IPS DF 4.7 (cell line): ENCODE results near the gene SLC16A5.
"Not testable (repeated sequence)": the region's sequence is repeated elsewhere in the genome, so short reads cannot be mapped to it uniquely, and the experiment has no call there.

Source experiments
- DNase-seq: peaks from one replicate; pipeline ENCODE4 v3.0.0-alpha.2; 2013; ENCODE audit warnings: low spot score; ENCODE audit errors: extremely low read depth

Gene SLC16A5

DNA sequence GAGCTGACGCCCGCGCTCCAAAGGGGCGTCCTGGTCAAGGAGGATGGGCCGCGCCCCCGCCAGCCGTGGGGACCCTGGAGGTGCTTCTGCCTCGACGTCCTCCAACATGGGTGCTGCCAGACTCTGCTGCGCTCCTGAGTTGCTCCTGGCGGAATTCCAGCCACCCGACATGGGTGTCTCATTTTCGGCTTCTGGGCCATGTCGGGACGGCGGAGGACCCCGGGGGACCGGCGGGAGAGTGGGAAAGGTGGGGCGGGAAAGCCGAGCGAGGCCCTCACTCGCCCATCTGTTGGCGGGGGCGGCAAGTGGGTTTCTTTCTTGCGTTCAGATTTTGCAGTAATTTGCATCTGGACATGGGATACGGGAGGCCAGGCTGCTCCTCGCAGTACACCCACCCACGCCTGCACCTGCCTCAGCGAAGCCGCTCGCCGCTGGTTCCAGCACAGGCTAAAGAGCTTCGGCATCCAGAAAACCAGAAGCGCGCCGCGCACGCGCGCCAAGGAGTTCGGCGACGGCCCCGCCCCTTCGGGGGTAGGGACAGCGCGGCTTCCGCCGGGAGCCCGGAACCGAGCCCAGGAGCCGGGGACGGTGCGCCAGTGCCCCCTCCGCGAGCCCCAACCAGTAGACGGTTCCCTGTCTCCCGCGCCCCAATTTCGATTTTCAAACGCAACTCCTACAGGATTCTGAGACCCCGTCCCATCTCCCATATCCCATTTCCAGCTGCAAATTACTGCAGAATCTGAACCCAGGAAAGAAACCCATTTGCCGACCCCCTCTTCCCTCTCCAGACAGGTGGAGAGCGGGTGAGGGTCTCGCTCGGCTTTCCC lies 21.9 kb downstream of the SLC16A5 start, which contains the start of gene ARMC7:
ARMC7 (plus strand) TSS at position 563 of the 827 bp plus-strand sequence. CDS start 320 bp downstream, outside the sequence.
- no peak for DNase-seq

DNA sequence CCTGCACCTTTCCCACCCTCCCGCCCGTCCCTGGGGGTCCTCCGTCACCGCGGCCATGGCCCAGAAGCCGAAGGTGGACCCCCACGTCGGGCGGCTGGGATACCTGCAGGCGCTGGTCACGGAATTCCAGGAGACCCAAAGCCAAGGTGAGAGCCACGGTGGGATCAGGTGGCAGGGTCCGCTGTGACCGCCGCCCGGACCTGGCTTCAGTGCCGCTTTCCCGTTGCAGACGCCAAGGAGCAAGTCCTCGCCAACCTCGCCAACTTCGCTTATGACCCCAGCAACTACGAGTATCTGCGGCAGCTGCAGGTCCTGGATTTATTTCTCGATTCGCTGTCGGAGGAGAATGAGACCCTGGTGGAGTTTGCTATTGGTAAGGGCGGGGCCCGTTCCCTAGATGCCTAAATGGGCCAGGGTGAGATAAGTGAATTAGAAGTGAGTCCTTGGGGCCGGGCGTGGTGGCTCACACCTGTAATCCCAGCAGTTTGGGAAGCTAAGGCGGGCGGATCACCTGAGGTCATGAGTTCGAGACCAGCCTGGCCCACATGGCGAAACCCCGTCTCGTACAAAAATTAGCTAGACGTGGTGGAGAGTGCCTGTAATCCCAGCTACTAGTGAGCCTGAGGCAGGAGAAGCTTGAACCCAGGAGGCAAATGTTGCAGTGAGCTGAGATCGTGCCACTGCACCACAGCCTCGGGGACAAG lies 22.6 kb downstream of the SLC16A5 start:
- DNase-seq = no peak

DNA sequence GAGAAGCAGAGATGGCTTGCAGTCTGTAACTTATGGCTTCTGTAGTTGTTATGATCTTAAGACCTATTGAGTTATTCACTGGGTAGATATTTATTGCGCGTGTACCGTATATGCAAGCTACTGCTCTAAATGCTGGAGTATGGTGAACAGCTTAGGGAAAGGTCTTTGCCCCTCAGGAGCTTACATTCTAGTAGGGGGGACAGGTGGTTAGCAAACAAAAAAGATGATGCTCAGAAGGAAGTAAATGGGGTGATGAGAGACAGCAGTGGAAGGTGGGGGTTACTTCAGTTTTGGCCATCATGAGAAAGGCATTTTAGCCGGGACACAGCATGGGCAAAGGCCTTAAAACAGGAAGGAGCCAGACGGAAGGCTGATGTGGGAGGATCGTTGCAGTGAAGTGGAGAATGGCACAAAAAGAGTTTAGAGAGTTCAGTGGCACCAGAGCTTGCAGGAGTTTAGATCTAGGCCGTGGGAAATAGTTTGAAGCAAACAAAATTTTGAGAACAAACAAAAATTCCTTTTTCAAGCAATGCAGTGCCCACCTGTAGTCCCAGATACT lies 24.1 kb downstream of the SLC16A5 start:
- no peak for DNase-seq

DNA sequence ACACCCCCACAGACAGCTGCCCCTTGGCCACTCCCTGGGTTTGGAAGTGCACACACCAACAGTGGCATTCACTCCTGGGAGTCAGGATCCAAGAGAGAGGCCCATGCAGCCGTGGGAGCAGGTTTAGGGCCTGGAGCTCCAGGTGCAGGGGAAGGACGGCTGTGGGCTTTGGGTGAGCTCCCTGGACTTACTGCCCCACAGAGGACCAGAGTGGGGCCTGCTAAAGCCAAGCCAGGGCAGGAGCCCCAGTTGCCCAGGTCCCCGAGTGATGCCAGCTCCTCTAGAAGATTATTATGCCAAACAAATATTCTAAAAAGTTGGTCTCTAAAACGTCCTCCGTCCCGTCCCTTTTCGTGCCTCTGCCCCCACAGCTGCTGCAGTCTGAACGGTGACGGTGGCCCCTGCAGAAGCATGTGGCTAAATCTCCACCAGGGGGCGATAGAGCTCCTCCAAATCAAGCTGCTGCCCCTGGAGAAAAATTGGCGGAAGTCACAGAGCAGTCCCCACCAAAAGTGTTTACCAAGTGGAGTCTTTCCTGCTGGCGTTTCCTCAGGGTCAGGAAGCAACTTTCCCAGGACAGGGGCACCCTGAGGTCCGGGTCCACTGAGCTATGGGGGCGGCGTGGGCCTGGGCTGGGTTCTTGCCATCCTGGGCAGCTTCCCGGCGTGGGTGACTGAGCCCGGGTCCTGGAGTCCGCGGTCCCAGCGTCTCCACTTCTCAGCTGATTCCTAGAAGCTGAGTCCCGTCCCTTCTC lies 26.2 kb downstream of the SLC16A5 start:
- DNase-seq = no peak

DNA sequence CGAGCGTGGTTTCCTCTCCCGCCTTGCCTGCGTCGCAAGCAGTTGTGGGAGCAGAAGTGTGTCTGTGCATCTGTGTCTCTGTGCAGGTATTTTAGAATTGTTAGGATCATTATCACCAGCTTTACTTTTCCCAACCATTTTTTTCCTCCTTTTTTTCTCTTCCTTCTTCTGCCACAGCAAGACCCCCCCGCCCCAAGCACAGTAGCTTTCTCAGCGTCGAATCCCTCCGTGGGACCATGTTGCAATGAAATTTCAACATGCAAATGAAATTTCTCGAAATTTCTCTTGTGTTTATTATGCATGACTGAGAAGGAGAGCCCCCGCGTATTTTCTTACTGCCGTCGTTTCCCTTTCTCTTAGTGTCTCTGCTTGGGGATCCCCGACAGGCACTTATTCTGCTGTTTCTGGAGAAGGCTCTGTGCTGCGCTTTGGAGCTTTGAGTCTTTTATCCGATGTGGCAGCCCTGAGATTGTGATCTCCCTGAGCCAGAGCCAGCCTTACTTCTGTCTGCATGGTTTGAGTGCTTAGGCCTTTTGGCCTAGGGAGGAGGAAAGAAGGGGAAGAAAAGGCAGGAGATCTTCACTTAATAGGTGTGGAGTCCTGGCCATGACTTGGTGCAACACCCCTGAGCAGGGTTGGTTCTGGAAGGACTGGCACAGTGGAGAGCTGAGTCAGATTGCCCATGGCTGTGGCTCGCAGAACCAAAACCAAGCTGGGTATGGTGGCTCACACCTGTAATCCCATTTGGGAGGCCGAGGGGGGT lies 27.0 kb downstream of the SLC16A5 start:
- DNase-seq = no peak

DNA sequence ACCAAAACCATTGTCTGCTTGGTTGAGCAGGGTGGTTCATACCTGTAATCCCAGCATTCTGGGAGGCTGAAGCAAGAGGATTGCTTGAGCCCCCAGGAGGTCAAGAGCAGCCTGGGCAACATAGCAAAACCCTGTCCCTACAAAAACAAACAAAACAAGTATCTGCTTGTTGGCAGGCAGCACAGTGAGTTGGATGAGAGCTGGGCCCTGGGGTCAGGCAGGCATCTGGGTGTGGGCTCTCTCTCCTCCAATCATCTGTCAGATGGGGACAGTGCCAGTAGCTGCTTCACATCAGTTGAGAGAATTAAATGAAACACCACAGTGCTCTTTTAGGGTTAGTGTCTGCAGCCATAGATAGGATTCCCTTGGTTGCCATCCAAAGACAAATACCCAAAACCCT lies 27.8 kb downstream of the SLC16A5 start:
- no peak for DNase-seq

DNA sequence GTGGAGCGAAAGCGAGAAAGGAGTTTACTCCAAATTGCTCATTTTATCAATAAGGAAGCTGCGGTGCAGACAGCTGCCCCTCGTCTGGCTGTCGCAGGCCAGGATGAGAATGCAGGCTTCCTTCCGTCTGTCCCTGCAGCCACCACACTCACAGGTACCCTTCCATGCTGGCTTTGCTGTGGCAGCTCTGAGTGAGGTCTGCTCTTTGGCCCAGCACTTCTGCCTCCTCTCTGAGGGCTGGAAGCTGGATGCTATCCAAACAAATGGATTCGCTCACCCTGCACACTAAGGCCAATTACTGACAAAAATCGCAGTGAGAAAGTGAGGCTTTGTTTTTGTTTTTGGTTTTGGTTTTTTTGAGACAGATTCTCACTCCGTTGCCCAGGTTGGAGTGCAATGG lies 29.0 kb downstream of the SLC16A5 start:
- DNase-seq = no peak

DNA sequence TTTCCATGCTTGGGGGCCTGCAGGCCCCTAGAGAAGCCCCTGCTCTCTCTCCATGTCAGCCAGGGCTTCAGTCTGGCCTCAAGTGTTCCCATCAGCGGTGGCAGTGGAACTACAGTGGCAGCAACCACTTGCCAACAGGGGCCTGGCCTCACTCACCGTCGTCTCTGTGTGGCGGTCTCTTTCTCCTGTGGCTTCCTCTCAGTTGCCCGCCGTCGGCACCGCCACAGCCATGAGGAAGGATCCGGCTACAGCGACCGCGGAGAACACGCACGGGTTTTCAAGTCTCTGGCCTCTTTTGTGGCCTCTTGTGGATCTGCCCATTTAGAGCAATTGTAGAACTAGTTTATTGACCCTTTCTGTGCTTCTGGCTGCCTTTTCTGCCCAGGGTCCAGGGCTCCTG lies 30.6 kb downstream of the SLC16A5 start:
- no peak for DNase-seq

DNA sequence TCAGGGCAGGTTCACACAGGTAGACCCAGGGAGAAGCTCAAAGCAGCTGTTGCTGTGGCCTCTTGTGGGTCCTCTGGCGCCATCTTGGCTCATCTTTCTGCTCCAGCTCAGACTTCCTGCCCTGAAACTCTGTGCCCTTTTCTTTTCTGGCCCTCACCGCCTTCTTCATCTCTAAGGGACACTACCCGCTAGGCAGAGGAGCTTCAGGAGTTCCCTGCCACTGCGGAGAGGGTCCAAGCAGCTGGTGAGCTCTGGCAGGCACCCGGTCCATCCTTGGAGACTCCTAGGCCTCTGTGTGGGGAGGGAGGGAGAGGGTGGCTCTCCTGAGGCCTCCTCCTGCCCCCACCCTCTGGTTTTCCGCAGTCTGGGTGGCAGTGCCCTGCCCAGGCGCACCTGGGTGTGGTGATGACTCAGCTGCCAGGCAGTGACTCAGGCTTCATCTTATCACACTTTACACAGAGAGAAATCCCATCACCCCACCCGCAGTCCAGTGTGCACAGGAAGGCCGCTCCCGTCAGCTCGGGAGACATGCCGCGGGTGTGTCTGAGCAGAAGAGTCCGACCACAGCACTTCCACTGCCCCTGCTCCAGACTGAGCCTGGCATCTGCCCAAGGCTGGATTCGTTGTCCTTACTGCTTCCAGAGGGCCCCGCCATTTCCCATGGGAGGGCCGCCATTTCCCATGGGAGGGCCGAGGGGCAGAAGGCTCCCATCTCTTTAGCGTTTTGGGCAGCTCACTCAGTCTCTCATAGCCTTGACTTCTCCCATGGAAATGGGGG lies 36.5 kb downstream of the SLC16A5 start:
- DNase-seq = no peak

DNA sequence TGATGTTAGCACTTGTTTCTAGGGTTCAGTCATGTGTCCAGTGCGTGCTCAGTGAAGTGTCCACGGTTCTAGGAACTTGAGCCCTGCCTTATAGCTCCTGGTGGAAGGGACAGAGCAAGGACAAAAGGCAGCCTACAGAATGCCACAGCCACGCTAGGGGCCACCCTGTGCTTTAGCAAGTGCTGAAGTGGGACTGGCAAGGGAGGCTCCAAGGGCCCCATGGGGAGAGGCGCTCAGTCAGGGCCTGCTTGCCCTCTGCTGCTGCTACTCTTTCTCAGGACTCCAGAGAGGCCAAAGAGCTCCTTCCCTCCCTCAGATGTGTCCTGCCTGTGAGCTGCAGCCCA lies 37.0 kb downstream of the SLC16A5 start:
- no peak for DNase-seq

DNA sequence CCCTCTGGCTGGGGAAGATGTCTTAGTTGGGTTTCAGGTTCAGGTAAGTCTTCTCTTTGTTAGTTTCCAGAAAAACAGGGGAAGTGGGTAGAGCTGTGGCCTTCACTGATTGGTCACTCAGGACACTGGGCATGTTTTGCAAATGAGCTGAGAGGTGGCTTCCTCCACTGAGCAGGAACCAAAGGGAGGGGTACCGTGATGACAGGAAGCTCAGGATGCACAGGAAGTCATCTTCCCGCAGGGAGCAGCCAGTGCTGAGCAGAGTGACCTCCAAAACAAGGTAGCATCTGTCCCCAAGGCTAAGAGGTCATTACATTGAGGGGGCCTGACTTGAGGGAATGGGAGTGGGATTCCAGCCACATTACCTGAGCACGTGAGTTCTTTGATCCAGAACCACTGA lies 38.2 kb downstream of the SLC16A5 start:
- DNase-seq = no peak

DNA sequence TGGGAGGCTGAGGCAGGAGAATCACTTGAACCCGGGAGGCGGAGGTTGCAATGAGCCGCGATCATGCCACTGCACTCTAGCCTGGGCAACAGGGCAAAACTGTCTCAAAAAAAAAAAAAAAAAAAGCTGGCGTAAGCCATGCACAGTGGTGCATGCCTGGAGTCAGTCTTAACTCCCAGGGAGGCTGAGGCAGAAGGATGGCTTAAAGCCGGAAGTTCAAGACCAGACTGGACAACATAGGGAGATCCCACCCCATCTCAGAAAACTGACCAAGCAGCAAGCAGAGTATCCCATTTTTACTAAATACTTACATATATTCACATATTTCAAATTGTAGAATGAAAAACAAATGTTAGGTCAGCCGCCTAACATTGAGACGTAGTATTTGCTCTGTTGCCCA lies 39.2 kb downstream of the SLC16A5 start:
- DNase-seq = no peak

DNA sequence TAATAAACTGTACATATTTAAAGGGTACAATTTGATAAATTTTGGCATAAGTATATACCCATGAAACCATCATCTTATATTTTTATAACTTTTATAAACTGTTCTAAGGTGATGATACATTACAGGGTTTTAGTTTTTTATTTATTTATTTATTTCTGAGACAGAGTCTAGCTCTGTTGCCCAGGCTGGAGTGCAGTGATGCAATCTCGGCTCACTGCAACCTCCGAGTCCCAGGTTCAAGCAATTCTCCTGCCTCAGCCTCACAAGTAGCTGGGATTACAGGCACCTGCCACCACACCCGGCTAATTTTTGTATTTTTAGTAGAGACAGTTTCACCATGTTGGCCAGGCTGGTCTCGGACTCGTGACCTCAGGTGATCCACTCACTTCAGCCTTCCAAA lies 40.2 kb downstream of the SLC16A5 start:
- DNase-seq = not testable (repeated sequence)

DNA sequence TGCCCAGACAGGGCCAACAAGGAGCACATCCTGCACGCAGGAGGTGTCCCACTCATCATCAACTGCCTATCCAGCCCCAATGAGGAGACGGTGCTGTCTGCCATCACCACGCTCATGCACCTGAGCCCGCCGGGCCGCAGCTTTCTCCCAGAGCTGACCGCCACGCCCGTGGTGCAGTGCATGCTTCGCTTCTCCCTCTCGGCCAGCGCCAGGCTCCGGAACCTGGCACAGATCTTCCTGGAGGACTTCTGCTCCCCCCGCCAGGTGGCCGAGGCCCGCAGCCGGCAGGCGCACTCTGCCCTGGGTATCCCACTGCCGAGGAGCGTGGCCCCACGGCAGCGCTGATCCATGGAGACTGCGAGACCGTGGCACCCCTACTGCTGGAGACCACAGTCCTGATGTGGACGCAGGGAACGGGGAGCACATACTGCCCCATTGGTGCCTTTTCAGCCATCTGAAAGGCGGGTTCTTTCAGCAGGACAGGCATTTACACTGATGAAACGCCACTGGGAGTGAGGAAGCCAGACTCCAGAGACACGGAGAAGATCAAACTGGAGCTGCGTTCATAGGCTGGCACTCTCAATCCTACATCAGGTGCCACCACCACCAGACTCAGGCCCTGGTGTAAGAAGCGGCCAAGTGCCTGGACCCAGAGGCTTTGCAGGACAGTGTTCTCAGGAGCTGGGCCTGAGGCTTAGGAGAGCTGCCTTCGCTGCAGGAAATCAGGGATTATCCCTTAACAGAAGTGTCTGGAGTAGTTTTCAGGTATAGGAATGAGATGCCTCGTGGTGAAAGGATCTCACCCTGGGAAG lies 41.1 kb downstream of the SLC16A5 start:
- no peak for DNase-seq

DNA sequence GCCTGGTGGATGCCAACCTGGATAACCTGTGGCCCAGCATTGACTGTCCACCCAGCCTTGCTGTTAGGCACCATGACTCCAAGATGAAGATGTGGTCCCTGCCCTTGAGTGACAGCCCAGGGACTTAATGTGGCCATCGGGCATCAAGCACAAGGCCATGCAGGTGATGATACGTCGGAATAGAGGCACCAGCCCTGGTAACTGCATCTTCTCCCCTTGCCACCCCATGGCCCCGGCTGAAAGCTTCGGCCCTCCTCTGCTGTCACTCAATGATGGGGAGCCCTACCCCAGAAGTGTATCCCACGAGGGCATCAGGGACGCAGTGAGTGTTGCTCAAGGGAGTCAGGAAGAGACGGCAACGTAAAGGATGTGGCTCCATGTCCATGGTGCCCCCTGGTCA lies 41.8 kb downstream of the SLC16A5 start:
- DNase-seq = no peak

DNA sequence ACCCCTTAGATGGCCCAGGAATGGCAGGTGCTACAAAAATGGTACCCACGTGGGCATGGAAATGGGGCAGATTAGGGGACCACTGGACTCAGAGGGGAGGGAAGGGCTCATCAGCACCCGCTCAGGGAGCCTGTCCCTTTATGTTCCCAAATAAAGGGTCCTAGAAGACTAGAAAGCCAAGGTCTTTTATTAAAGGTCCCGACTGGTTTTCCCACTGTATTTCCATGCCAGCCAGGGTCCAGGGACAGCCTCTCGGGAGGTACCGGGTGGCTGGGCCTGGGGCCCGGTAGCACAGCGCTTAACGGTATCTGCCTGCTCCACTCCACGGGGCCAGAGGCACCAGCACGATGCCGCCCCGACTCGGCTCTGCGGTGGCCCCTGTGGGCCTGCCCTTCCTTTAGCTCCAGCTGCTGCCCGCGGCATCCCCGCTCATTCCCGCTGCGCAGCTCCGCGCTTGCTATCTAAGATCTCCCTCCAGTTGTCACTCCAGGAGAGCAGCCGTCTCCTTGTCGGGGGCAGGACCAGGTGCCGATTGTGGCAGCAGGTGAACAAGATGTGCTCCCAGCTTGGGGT lies 42.4 kb downstream of the SLC16A5 start:
- DNase-seq = no peak

DNA sequence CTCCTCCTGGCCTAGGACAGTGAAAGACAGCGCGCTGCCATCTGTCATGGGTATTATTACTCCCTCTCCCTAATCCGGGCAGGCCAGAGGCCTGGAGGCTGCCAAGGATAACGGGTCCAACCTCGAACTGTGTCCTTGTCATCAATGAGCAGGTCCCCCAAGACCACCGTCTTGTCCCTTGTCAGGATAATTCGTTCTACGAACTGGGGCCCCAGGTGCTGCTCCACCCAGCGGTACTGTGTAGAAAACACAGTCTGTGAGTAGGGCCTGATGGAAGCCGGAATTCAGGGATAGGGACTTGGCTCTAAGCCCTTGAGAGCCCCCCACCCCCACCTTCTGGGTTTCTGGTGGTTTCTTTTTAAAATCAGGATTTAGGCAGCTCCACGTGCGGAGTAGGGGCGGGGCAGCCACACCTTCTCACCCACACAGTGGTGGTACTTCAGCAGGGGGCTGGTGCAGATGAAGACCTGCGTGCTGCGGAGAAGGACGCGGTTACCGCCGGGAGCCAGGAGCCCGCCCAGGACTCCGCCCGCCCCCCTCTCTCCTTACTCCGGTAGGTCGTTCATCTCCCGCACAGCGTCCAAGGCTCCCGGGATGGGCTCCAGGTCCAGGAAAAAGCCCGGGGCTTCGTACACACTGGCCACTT lies 43.0 kb downstream of the SLC16A5 start:
- no peak for DNase-seq

DNA sequence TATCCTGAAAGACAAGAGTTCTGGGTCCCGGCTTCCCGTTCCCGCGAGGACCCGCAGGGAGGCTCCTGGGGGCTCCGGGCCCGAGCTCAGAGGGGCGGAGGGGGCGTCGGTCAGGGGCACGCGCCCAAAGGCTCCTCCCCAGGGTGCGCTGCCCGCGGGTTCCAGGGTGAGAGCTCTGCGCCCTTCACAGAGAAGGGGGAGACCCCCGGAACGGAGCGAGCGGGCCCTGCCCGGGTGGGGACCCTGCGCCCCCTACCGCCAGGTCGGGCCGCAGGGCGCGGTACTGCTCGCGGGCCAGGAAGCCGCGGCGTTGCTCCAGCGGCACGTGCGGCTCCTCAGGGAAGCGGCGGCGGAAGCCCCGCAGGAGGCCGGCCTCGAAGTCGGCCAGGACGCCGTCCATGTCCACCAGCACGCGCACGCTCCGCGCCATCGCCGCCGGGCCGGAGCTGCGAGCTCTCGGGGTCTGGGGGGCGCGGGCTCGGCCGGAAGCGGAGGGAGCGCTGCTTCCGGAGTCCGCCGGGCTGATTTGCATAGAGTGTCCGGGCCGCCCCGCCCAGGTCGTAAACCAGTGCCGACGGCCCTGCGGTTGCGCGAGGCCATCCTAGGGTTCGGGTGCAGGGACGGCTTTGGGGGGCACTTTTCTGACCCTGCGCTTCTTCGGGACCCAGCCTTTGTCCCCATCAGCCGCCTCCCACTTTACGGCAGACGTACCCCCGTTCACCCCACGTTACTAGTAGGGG lies 43.7 kb downstream of the SLC16A5 start, which contains the start of gene NT5C:
NT5C (minus strand) TSS at position 465 of the 740 bp plus-strand sequence; CDS start at position 430, 35 bp downstream.
- DNase-seq = no peak
